Measurements from ENCODE around the gene PGP.

Gene PGP

DNA sequence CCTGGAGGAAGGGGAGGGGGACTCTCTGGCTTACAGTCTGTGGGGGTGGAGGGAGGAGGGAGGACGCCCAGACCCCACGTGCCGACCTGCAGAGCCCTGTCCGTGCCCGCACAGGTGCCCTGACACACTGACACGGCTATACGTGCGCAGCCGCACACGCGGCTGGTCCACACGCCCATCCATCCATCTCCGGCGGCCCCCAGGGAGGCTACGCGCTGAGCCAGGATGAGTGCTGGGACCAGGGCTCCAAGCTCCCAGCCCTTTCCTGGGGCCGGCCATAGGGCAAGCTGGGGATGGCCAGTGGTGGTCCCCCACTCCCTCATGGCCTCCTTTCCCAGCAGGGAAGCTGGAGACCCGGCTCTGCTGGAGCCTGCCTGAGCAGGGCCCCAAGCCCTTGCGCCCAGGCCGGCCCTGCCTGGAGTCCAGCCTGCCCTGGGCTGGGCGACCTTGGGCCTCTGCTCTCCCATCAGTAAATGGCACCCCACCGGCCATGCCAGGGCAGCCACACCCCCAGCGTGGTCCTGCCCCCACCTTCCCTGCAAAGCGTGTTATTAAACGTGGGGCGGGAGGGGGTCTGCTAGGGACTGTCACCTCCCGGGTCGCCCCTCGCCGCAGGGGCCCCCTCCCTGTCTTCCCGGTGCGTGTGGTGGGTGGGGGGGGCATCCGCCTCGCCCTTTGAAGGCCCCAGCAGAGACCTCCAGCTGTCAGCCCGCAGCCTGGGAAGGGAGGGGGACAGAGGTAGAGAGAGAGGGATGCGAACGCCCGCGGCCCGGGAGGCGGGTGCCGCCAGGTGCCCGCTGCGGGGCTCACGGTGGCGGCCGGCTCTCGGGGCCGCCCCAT lies 19.1 kb downstream of the PGP start:
- TF ChIP-seq, protein P1, sequence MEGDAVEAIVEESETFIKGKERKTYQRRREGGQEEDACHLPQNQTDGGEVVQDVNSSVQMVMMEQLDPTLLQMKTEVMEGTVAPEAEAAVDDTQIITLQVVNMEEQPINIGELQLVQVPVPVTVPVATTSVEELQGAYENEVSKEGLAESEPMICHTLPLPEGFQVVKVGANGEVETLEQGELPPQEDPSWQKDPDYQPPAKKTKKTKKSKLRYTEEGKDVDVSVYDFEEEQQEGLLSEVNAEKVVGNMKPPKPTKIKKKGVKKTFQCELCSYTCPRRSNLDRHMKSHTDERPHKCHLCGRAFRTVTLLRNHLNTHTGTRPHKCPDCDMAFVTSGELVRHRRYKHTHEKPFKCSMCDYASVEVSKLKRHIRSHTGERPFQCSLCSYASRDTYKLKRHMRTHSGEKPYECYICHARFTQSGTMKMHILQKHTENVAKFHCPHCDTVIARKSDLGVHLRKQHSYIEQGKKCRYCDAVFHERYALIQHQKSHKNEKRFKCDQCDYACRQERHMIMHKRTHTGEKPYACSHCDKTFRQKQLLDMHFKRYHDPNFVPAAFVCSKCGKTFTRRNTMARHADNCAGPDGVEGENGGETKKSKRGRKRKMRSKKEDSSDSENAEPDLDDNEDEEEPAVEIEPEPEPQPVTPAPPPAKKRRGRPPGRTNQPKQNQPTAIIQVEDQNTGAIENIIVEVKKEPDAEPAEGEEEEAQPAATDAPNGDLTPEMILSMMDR (conservative IDR thresholded peaks at IDR 0.05): no peak
- H3K27ac ChIP-seq: peak overlapping the region; percentile 64

DNA sequence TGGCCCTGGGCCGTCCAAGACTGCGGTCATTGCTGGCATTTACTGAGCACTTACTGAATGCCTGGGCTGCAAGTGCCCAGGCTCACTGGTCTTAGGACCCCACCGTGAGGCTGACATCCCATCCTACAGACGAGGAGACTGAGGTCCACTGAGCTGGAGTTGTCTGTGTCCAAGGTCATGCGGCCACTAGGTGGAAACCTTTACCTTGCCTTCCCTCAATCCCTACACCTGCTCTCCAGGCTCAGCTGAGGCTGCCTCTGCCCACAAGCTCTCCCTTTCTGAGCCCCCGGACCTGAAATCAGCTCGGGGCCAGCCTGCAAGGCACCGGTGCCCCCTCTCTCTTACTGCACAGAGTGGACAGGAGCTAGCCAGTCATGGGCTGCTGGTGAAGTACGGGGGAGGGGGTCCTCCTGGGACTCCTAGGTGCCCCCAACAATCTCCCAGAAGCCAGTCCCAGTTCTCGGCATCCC lies 19.8 kb downstream of the PGP start:
- H3K27ac ChIP-seq: peak overlapping the region; percentile 64; the same call in 1 of the 2 replicates
- TF ChIP-seq, protein P1 (conservative IDR thresholded peaks at IDR 0.05): peak; percentile 69

DNA sequence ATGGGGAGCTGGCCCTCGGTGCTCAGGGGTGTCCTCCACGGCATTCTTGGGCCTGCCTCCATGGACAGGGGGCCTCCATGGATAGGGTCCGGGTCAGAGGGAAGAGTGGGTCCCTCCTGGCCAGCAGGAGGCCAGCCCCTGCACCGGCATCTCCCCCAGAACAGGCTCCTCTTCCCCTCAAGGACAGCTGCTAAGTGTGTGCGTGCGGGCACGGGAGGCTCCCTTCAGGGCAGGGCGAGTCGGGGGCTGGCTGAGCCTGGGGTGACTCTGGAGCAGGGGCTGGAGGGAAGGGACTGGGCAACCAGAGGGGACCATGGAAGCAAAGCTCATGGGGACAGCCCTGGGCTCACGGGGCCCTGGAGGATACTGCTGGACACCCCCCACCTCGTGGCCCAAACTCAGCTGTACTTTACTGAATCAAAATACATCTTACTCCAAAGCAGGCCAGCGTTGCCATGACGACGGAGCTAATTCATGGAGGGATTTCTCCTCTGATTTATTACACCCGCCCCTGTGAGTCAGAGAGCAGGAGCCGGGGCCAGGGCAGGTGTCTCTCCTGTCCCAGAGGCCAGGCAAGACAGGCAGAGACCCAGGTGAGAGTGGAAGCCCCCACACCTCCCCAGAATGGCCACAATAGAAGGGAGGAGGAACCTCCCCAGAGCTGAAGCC lies 20.3 kb downstream of the PGP start:
- TF ChIP-seq, protein P1 (conservative IDR thresholded peaks at IDR 0.05): no peak
- no peak overlapping the region for H3K27ac ChIP-seq

DNA sequence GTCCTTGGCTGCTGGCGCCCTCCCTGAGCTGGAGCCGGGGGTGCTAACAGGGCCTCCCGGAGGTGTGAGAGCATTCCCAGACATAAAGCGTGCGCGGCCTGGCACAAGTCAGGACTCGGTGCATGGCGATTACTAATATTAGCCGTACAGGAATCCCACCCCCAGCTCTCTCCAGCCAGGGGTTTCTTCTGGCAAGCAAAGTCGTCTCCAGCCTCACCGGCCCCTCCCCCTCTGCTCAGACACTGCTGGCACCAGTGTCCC lies 23.3 kb downstream of the PGP start:
- no peak overlapping the region for H3K27ac ChIP-seq
- TF ChIP-seq, protein P1 (conservative IDR thresholded peaks at IDR 0.05): no peak

DNA sequence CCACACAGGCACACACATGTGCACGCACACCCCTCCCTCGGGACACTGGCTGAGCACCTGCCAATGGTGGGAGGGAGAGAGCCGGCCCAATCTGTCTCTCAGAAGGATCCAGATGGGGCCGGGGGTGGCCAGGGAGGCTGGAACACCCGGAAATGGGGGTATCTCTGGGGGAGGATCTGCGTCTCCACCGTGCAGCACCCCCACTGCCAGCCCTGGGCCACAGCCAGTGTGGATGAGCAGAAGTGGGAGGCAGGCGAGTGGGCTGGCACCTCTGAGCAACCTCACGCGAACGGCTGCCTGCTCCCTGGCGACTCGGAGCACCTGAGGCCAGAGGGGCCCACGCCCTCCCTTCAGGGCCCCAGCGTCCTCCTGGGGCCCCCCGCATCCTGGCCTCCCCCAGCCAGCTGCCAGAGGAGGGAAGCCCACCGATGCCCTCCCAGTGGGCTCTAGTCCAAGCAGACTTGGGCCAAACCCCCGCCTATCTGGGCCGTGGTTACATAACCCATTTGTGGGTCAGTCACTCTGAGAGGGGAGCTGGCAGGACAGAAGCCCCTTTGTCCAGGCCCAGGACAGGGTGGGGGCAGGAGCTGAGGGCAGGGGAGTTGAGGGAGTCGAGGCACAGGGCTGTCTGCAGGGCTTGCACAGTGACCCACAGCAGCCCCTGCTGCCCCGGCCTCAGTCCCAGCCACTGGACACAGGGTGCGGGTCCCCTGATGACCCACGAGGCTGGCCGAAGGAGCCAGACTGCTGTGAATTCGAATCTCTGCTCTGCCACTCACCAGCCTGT lies 23.8 kb downstream of the PGP start:
- TF ChIP-seq, protein P1 (conservative IDR thresholded peaks at IDR 0.05): no peak
- H3K27ac ChIP-seq: no peak overlapping the region

DNA sequence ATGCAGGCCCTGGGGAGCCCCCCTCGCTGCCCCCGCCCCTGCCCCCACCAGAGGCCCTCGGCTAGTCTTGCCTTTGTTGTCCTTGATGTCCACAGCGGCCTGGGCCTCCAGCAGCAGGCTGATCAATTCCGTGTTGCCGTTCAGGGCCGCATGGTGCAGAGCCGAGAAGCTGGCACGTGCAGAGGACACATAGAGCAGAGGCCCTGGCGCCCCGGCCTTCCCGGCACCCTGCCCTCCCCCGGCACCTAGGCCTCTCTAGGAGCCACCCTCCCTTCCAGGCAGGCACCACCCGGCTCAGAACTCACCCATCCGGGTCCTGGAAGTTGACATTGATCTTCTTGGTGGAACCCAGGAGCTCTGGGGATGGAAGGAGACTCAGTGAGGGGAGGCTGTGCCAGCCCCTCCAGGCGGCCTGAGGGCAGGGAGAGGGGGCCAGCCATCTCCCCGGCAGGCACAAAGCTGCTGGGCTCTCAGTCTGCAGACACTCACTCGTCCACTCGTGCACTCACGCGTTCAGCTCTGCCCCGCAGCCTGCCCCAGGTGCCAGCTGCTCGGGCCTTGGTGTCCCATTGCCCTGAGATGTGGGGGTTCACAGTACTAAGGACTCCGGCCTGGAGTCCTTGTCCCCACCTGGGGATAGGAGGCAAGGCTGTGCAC lies 24.5 kb downstream of the PGP start:
- TF ChIP-seq, protein P1 (conservative IDR thresholded peaks at IDR 0.05): no peak
- no peak overlapping the region for H3K27ac ChIP-seq
